Measurements from ENCODE around the gene APP. TPM values are rescaled to one million over a fixed set of nuclear protein-coding genes. Genes with fewer than 3 reads are reported as not detected.

The APP gene
- total and polyA plus RNA-seq, 7 donors = 71.7 to 355 (median 270) TPM

- DNase-seq = no peak
- Histone ChIP-seq H3K4me1 (peaks cover 0 to 21% (median 5%) of the 10 kb centered on the region in 4 donors), H3K27ac (no peak overlapping the region), H3K36me3 (peaks cover 0 to 4% (median 2%) of the 10 kb centered on the region in 4 donors), H3K9me3 (peaks cover 0 to 3% (median 0%) of the 10 kb centered on the region in 4 donors), H3K4me3 (no peak overlapping the region), H3K27me3 (no peaks in the 10 kb centered on the region)
- WGBS, 2 donors = 91 to 93% methylated on average over 9 of the region's 9 CpGs
- TF ChIP-seq CTCF (IDR thresholded peaks at IDR 0.05) = no peak
- intact Hi-C loops (cut with DNase I) = no loop called here
Observed at GRCh38 chr21:25942135-25942534, 228.4 kb downstream of the APP start.

DNA sequence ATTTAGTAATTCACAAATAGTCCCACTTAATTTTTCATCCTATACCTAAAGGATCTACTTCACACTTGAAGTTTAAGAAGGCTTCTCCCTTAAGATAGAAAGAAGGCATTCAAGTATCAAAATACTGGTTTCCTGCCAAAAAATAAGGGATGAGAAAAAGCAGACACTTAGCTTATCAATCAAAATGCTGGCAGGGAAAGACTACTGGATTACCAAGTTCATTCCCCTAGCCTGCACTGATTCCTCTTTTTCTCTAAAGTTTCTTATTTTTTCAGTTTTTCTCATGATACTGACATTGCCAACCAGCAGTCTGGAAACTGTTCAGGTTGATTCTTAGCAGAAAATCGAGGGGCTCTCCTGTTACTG lies 231.2 kb downstream of the APP start:
- Histone ChIP-seq H3K27ac (peak overlapping the region in 1 of 4 donors; percentile 24), H3K9me3 (no peaks in the 10 kb centered on the region), H3K4me3 (no peak overlapping the region), H3K36me3 (no peaks in the 10 kb centered on the region), H3K4me1 (peaks cover 0 to 24% (median 5%) of the 10 kb centered on the region in 4 donors), H3K27me3 (no peaks in the 10 kb centered on the region)
- no peak for DNase-seq
- intact Hi-C loops (cut with DNase I) = no loop called here
- no peak for TF ChIP-seq POLR2AphosphoS5 (IDR thresholded peaks at IDR 0.05)
- TF ChIP-seq POLR2A (IDR thresholded peaks at IDR 0.05) = no peak
- no peak for TF ChIP-seq EP300 (IDR thresholded peaks at IDR 0.05)
- no peak for TF ChIP-seq CTCF (IDR thresholded peaks at IDR 0.05)
- 63 to 67% methylated on average over 1 of the region's 1 CpG for WGBS, 2 donors

DNA sequence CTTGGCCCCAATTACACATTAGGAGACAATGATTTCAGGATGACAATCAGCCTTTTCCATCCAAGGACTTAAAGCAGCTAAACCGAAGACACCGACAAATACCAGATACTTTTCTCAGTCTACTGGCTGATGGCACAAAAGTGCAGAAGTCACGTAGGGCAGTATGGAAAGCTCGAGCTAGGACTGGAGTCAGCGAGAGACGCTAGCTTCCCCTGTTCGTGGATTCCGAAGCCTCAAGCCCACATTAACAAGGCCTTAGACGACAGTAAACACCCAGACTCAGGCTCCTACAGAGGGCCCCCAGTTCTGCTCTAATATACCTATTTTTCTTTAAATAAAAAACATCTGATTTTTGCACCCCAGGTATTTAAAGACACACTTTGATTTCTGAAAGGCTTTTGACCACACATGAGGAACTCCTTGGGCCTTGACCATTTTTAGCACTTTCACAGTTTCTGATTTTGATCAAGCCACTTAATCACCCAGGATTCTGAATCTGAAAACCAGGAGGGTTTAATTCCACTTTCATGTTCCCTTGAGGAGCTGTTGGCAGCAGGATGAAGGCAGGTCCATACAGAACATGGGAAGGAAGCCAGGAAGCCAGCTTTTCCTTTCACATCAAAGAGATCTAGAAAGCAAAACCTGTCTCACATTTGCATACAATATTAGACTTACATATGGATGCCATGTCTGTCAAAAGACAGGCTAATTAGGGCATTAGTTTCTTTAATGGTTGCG lies 231.7 kb downstream of the APP start:
- Histone ChIP-seq H3K36me3 (no peaks in the 10 kb centered on the region), H3K4me1 (peaks cover 0 to 24% (median 5%) of the 10 kb centered on the region in 4 donors), H3K9me3 (no peaks in the 10 kb centered on the region), H3K27ac (peak overlapping the region in 1 of 4 donors; percentile 24), H3K27me3 (no peaks in the 10 kb centered on the region), H3K4me3 (no peak overlapping the region)
- intact Hi-C loops (cut with DNase I) = no loop called here
- DNase-seq = no peak
- TF ChIP-seq POLR2AphosphoS5 (IDR thresholded peaks at IDR 0.05) = no peak
- no peak for TF ChIP-seq EP300 (IDR thresholded peaks at IDR 0.05)
- TF ChIP-seq CTCF (IDR thresholded peaks at IDR 0.05) = no peak
- TF ChIP-seq POLR2A (IDR thresholded peaks at IDR 0.05) = no peak
- WGBS, 2 donors = 88 to 95% methylated on average over 10 of the region's 10 CpGs

- no peak for DNase-seq
- Histone ChIP-seq H3K36me3 (no peaks in the 10 kb centered on the region), H3K4me3 (no peak overlapping the region), H3K4me1 (peaks cover 0 to 28% (median 6%) of the 10 kb centered on the region in 4 donors), H3K27ac (peak overlapping the region in 2 of 4 donors; percentile 39 to 53), H3K27me3 (no peaks in the 10 kb centered on the region), H3K9me3 (no peaks in the 10 kb centered on the region)
- TF ChIP-seq POLR2A (IDR thresholded peaks at IDR 0.05) (no peak), EP300 (IDR thresholded peaks at IDR 0.05) (no peak)
- intact Hi-C loops (cut with DNase I) = no loop called here
- WGBS, 2 donors = 83 to 93% methylated on average over 2 of the region's 2 CpGs
Observed at GRCh38 chr21:25936776-25937175, 233.8 kb downstream of the APP start.

DNA sequence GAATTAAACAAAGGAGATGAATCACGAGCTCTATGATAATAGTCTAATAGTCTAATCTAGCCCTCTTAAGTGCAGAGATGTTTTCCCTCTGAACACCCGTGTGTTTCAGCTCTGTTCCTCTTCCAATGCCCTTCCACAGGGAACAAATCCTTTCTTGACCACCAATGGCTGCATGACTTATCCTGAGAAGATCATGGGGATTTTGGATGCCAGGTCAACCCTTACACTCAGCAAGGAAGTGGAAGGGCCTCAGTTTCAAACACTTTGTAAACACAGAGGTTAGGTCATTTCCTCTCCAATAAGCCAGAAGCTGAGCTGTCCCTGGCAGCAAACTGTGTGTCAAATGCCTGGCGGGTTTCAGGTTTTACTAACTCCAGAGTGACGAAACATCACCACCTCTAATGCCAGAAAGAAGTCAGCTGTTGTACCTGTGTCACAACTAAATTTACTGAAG lies 235.8 kb downstream of the APP start:
- DNase-seq = peak; percentile 92
- Histone ChIP-seq H3K36me3 (no peaks in the 10 kb centered on the region), H3K27ac (peak overlapping the region; percentile 51 to 65 (median 55)), H3K4me1 (peaks cover 0 to 34% (median 16%) of the 10 kb centered on the region in 4 donors), H3K4me3 (no peak overlapping the region), H3K27me3 (no peaks in the 10 kb centered on the region), H3K9me3 (no peaks in the 10 kb centered on the region)
- intact Hi-C loops (cut with DNase I) = no loop called here
- 47 to 51% methylated on average over 4 of the region's 4 CpGs for WGBS, 2 donors
- TF ChIP-seq POLR2A (IDR thresholded peaks at IDR 0.05) = no peak
- TF ChIP-seq EP300 (IDR thresholded peaks at IDR 0.05) = peak in 1 of 4 donors; percentile 23
- no peak for TF ChIP-seq CTCF (IDR thresholded peaks at IDR 0.05)
- peak; percentile 10 to 63 (median 54) for TF ChIP-seq POLR2AphosphoS5 (IDR thresholded peaks at IDR 0.05)
